A673 (cell line): ENCODE results near the gene FRAS1.

Experiments
- CTCF ChIP-seq: fragments of 300-800, 200-600 bp; sonication (generic); conservative IDR thresholded peaks from 2 replicates; pipeline ENCODE4 v1.5.1; 2017; ENCODE audit warnings: low read depth, mild to moderate bottlenecking, antibody characterized with exemption, low read length, moderate library complexity, mixed read lengths
- EZH2 ChIP-seq: fragments of 200-600 bp; sonication (generic); IDR thresholded peaks from 2 replicates; pipeline ENCODE4 v1.6.1; 2017; ENCODE audit warnings: borderline replicate concordance, low read depth, mild to moderate bottlenecking, mixed read lengths, antibody characterized with exemption, low read length; ENCODE audit not compliant: poor library complexity, severe bottlenecking

GRCh38 chr4:78324625-78325024, 267.5 kb downstream of the FRAS1 start:
- no peak for TF ChIP-seq CTCF
- no peak for TF ChIP-seq EZH2
